CD4-positive, CD25-positive, alpha-beta regulatory T cell (primary cell): ENCODE data around the gene PRR19. TPM values are rescaled to one million over a fixed set of nuclear protein-coding genes. Genes with fewer than 3 reads are reported as not detected.

Experiments
- ATAC-seq, 2 donors: fragments of 150-1000 bp; cut with Tn5 transposase; one replicate each; pipeline ENCODE4 v1.10.0; 2021; ENCODE audit warnings: low read depth in 2 of 2, moderate number of reproducible peaks in 2 of 2, moderate library complexity in 1 of 2
- DNase-seq, 3 donors: peaks; one replicate each; pipeline versions ENCODE4 v3.0.0 to v3.0.0-alpha.2; 2012 to 2022; ENCODE audit warnings: mixed read lengths in 1 of 3
- H3K27ac ChIP-seq: one replicate; pipeline ENCODE4 v1.7.0; 2013; ENCODE audit warnings: mild to moderate bottlenecking, low read length; ENCODE audit not compliant: insufficient read depth, poor library complexity, severe bottlenecking
- H3K27me3 ChIP-seq: one replicate; pipeline ENCODE4 v1.7.0; 2013; ENCODE audit warnings: low read length; ENCODE audit not compliant: control insufficient read depth, insufficient read depth
- H3K36me3 ChIP-seq: one replicate; pipeline ENCODE4 v1.7.0; 2013; ENCODE audit warnings: mild to moderate bottlenecking, low read length, moderate library complexity; ENCODE audit not compliant: control insufficient read depth, insufficient read depth
- H3K4me1 ChIP-seq: 2 replicates; pipeline ENCODE4 v1.7.0; 2013; ENCODE audit warnings: mild to moderate bottlenecking, low read length; ENCODE audit not compliant: insufficient read depth, control insufficient read depth, poor library complexity, severe bottlenecking
- H3K4me3 ChIP-seq: one replicate; pipeline ENCODE4 v1.7.0; 2013; ENCODE audit warnings: low read depth, mild to moderate bottlenecking, low read length, moderate library complexity
- H3K9me3 ChIP-seq, 2 experiments: 1 replicate in 1 of 2; 2 replicates in 1 of 2; pipeline ENCODE4 v1.7.0; 2013; ENCODE audit warnings: low read length in 2 of 2, mild to moderate bottlenecking in 1 of 2, moderate library complexity in 1 of 2; ENCODE audit not compliant: control insufficient read depth in 2 of 2
- H3K27ac Mint-ChIP-seq, 3 donors: one replicate each; pipeline ENCODE4 v1.8.0; 2020 to 2022; ENCODE audit warnings: mild to moderate bottlenecking in 3 of 3, mixed read lengths in 3 of 3, moderate library complexity in 2 of 3
- H3K27me3 Mint-ChIP-seq: one replicate; pipeline ENCODE4 v1.8.0; 2022; ENCODE audit warnings: mild to moderate bottlenecking, mixed read lengths
- H3K36me3 Mint-ChIP-seq: one replicate; pipeline ENCODE4 v1.8.0; 2020; ENCODE audit warnings: mixed read lengths
- H3K4me1 Mint-ChIP-seq, 4 donors: one replicate each; pipeline ENCODE4 v1.8.0; 2020 to 2022; ENCODE audit warnings: mixed read lengths in 4 of 4, mild to moderate bottlenecking in 1 of 4
- H3K4me3 Mint-ChIP-seq, 4 donors: one replicate each; pipeline ENCODE4 v1.8.0; 2020 to 2022; ENCODE audit warnings: mild to moderate bottlenecking in 4 of 4, mixed read lengths in 4 of 4, moderate library complexity in 3 of 4
- H3K9me3 Mint-ChIP-seq, 7 donors: one replicate each; pipeline ENCODE4 v1.8.0; 2020 to 2022; ENCODE audit warnings: mixed read lengths in 7 of 7, mild to moderate bottlenecking in 3 of 7, moderate library complexity in 2 of 7
- polyA plus RNA-seq, 4 donors: library from polyadenylated mRNA; unstranded; fragments of 300-500 nt; fragmentation: Illumina TruSeq; gene quantifications; one replicate each; pipeline ENCODE4 v1.2.3, GENCODE V29; 2021
- total RNA-seq: library from RNA; stranded (reverse); gene quantifications from one replicate; pipeline ENCODE4 v1.2.3, GENCODE V29; 2022

Gene PRR19
- total and polyA plus RNA-seq, 5 donors from 2014 or later = 0.10 to 0.83 (median 0.21) TPM; not detected in 1

GRCh38 chr19:42345191-42345812 lies 43.4 kb downstream of the PRR19 start:
- H3K4me1 ChIP-seq = no peaks in the 10 kb centered on the region
- Mint-ChIP-seq H3K27me3 (no peaks in the 10 kb centered on the region), H3K4me1 (peaks cover 0 to 2% (median 0%) of the 10 kb centered on the region in 4 donors), H3K27ac (peak overlapping the region in 1 of 3 donors; percentile 8), H3K4me3 (no peak overlapping the region), H3K9me3 (no peaks in the 10 kb centered on the region), H3K36me3 (peaks cover 16% of the 10 kb centered on the region)
- no peak overlapping the region for H3K4me3 ChIP-seq
- ATAC-seq = no peak
- H3K9me3 ChIP-seq = no peaks in the 10 kb centered on the region
- H3K27ac ChIP-seq = no peak overlapping the region
- H3K36me3 ChIP-seq = no peaks in the 10 kb centered on the region
- H3K27me3 ChIP-seq = no peaks in the 10 kb centered on the region
- no peak for DNase-seq

- no peaks in the 10 kb centered on the region for H3K4me1 ChIP-seq
- ATAC-seq (no peak), DNase-seq (no peak)
- Mint-ChIP-seq H3K9me3 (no peaks in the 10 kb centered on the region), H3K36me3 (peaks cover 17% of the 10 kb centered on the region), H3K27ac (no peak overlapping the region), H3K4me1 (peaks cover 0 to 6% (median 0%) of the 10 kb centered on the region in 4 donors), H3K4me3 (no peak overlapping the region), H3K27me3 (no peaks in the 10 kb centered on the region)
- no peaks in the 10 kb centered on the region for H3K27me3 ChIP-seq
- H3K4me3 ChIP-seq = no peak overlapping the region
- H3K9me3 ChIP-seq = no peaks in the 10 kb centered on the region
- H3K36me3 ChIP-seq = no peaks in the 10 kb centered on the region
- no peak overlapping the region for H3K27ac ChIP-seq
Observed at GRCh38 chr19:42348211-42348610, 46.3 kb downstream of the PRR19 start.

GRCh38 chr19:42349378-42350107 lies 47.6 kb downstream of the PRR19 start:
- H3K9me3 ChIP-seq = no peaks in the 10 kb centered on the region
- H3K9me3 Mint-ChIP-seq = no peaks in the 10 kb centered on the region
- H3K27me3 Mint-ChIP-seq = no peaks in the 10 kb centered on the region
- H3K4me1 ChIP-seq = no peaks in the 10 kb centered on the region
- H3K27ac Mint-ChIP-seq = peak overlapping the region in 1 of 3 donors; percentile 61
- no peaks in the 10 kb centered on the region for H3K27me3 ChIP-seq
- H3K36me3 ChIP-seq = no peaks in the 10 kb centered on the region
- ATAC-seq = no peak
- no peak overlapping the region for H3K27ac ChIP-seq
- H3K36me3 Mint-ChIP-seq = peaks cover 21% of the 10 kb centered on the region
- no peak overlapping the region for H3K4me3 ChIP-seq
- no peak for DNase-seq
- no peak overlapping the region for H3K4me3 Mint-ChIP-seq
- peaks cover 0 to 6% (median 0%) of the 10 kb centered on the region in 4 donors for H3K4me1 Mint-ChIP-seq

GRCh38 chr19:42350417-42350816 lies 48.5 kb downstream of the PRR19 start:
- H3K27me3 Mint-ChIP-seq = no peaks in the 10 kb centered on the region
- H3K36me3 Mint-ChIP-seq = peaks cover 13% of the 10 kb centered on the region
- H3K9me3 Mint-ChIP-seq = no peaks in the 10 kb centered on the region
- peaks cover 0 to 6% (median 0%) of the 10 kb centered on the region in 4 donors for H3K4me1 Mint-ChIP-seq
- Histone ChIP-seq H3K27me3 (no peaks in the 10 kb centered on the region), H3K9me3 (no peaks in the 10 kb centered on the region), H3K4me1 (no peaks in the 10 kb centered on the region), H3K4me3 (no peak overlapping the region), H3K27ac (no peak overlapping the region), H3K36me3 (no peaks in the 10 kb centered on the region)
- H3K4me3 Mint-ChIP-seq = no peak overlapping the region
- ATAC-seq = no peak
- no peak for DNase-seq
- no peak overlapping the region for H3K27ac Mint-ChIP-seq

GRCh38 chr19:42351079-42351735 lies 49.3 kb downstream of the PRR19 start:
- no peaks in the 10 kb centered on the region for H3K27me3 Mint-ChIP-seq
- no peaks in the 10 kb centered on the region for H3K9me3 ChIP-seq
- ATAC-seq = no peak

DNA sequence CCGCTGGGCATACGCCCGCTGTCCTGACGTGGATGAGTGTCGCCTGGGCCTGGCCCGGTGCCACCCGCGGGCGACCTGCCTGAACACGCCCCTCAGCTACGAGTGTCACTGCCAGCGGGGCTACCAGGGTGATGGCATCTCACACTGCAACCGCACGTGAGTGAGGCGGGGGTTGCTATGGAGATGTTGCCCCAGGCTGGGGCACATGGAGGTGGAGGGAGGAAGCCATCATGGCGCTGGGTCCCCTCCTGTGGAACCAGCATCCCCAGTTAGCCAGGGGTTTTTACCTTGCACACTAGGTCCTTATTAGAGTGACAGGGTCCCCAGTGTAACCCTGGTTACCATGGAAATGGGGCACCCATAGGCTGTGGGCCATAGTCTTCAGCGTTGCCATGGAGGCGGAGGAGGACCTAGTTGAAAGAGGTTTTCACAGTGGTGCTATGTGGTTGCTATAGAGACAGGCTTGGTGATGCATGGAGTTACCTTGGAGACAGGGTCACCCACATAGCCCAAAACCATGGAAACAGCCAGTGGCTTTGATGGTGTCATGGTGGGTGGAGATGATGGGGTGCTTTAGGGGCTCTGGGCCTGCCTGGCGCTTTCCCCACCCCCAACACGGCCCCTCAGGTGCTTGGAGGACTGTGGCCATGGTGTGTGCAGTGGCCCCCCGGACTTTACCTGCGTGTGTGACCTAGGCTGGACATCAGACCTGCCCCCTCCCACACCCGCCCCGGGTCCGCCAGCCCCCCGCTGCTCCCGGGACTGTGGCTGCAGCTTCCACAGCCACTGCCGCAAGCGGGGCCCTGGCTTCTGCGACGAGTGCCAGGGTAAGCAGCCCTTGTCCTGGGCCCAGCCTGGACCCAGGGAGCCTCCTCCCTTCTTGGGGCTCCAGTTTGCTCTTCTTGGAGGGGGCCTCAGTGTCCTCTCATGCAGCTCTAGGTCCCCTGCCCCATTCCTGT lies 50.6 kb downstream of the PRR19 start:
- Histone ChIP-seq H3K4me3 (no peak overlapping the region), H3K27ac (no peak overlapping the region)
- no peak overlapping the region for H3K4me3 Mint-ChIP-seq

More at GRCh38 chr19:42351079-42351735, 49.3 kb downstream of the PRR19 start:
- H3K27me3 ChIP-seq = no peaks in the 10 kb centered on the region
- no peak overlapping the region for H3K4me3 Mint-ChIP-seq
- H3K27ac ChIP-seq = no peak overlapping the region
- H3K27ac Mint-ChIP-seq = no peak overlapping the region
- H3K36me3 Mint-ChIP-seq = peaks cover 12% of the 10 kb centered on the region
- H3K4me1 ChIP-seq = no peaks in the 10 kb centered on the region
- H3K36me3 ChIP-seq = no peaks in the 10 kb centered on the region
- no peaks in the 10 kb centered on the region for H3K9me3 Mint-ChIP-seq
- peaks cover 0 to 6% (median 0%) of the 10 kb centered on the region in 4 donors for H3K4me1 Mint-ChIP-seq
- no peak overlapping the region for H3K4me3 ChIP-seq
- no peak for DNase-seq

DNA sequence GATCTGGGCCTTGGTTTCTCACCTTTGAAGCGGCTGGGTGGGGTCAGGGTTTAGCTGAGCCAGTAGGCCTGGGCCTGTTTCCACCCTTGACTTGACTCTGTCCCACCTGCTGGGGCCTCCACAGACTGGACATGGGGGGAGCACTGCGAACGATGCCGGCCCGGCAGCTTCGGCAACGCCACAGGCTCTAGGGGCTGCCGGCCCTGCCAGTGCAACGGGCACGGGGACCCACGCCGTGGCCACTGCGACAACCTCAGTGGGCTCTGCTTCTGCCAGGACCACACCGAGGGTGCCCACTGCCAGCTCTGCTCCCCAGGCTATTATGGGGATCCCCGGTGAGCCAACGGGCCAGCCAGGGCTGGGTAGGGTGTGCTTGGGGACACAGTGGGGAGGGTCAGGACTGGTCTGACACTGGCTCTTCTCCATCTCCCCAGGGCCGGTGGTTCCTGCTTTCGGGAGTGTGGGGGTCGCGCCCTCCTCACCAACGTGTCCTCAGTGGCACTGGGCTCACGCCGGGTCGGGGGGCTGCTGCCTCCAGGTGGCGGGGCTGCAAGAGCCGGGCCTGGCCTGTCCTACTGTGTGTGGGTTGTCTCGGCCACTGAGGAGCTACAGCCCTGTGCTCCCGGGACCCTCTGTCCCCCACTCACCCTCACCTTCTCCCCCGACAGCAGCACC lies 51.5 kb downstream of the PRR19 start:
- Mint-ChIP-seq H3K36me3 (peaks cover 12% of the 10 kb centered on the region), H3K27ac (peak overlapping the region in 1 of 3 donors; percentile 57), H3K4me1 (peaks cover 0 to 3% (median 0%) of the 10 kb centered on the region in 4 donors), H3K27me3 (no peaks in the 10 kb centered on the region), H3K4me3 (no peak overlapping the region), H3K9me3 (no peaks in the 10 kb centered on the region)
- Histone ChIP-seq H3K9me3 (no peaks in the 10 kb centered on the region), H3K4me1 (no peaks in the 10 kb centered on the region), H3K36me3 (no peaks in the 10 kb centered on the region), H3K27me3 (no peaks in the 10 kb centered on the region), H3K4me3 (no peak overlapping the region), H3K27ac (no peak overlapping the region)
- ATAC-seq (no peak), DNase-seq (no peak)

More for the DNA sequence above, 50.6 kb downstream of the PRR19 start:
- Histone ChIP-seq H3K4me1 (no peaks in the 10 kb centered on the region), H3K36me3 (no peaks in the 10 kb centered on the region), H3K27me3 (no peaks in the 10 kb centered on the region), H3K9me3 (no peaks in the 10 kb centered on the region)
- no peaks in the 10 kb centered on the region for H3K27me3 Mint-ChIP-seq
- H3K36me3 Mint-ChIP-seq = peaks cover 12% of the 10 kb centered on the region
- H3K27ac Mint-ChIP-seq = no peak overlapping the region
- ATAC-seq = no peak
- no peak for DNase-seq
- H3K4me1 Mint-ChIP-seq = peaks cover 0 to 3% (median 0%) of the 10 kb centered on the region in 4 donors
- H3K9me3 Mint-ChIP-seq = no peaks in the 10 kb centered on the region
